GM12875 (cell line): Measurements from ENCODE around the gene ITGB5.

Source experiments
- H3K4me3 ChIP-seq: one replicate; pipeline ENCODE4 v1.5.1; 2011; ENCODE audit warnings: low read depth, low read length, control low read depth
- TF ChIP-seq, protein P1 (sequence below): IDR thresholded peaks from 2 replicates; pipeline ENCODE4 v1.5.1; 2011; ENCODE audit warnings: low read depth, mild to moderate bottlenecking, control low read depth, inconsistent platforms, low read length, moderate library complexity, borderline replicate concordance; ENCODE audit not compliant: insufficient read depth

The ITGB5 gene

DNA sequence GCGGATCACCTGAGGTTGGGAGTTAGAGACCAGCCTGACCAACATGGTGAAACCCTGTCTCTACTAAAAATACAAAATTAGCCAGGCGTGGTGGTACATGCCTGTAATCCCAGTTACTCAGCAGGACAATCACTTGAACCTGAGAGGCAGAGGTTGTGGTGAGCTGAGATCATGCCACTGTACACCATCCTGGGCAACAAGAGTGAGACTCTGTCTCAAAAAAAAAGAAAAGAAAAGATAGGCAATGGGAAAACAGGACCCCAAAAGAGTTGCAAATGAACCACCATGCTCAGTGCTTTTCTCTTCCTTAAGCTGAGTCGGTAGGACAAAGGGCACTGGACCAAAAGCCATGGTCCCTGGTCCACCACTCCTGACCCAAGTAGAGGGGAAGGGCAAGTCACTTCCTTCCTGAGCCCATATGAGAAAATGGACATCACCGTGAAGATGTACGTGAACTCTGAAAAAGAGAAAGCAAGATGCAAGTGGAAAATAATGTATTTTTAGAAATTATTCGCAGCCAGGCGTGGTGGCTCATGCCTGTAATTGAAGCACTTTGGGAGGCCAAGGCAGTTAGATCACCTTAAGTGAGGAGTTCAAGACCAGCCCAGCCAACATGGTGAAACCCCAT is 2.6 kb downstream of the ITGB5 start:
- H3K4me3 ChIP-seq: no peak overlapping the region
- TF ChIP-seq, protein P1, sequence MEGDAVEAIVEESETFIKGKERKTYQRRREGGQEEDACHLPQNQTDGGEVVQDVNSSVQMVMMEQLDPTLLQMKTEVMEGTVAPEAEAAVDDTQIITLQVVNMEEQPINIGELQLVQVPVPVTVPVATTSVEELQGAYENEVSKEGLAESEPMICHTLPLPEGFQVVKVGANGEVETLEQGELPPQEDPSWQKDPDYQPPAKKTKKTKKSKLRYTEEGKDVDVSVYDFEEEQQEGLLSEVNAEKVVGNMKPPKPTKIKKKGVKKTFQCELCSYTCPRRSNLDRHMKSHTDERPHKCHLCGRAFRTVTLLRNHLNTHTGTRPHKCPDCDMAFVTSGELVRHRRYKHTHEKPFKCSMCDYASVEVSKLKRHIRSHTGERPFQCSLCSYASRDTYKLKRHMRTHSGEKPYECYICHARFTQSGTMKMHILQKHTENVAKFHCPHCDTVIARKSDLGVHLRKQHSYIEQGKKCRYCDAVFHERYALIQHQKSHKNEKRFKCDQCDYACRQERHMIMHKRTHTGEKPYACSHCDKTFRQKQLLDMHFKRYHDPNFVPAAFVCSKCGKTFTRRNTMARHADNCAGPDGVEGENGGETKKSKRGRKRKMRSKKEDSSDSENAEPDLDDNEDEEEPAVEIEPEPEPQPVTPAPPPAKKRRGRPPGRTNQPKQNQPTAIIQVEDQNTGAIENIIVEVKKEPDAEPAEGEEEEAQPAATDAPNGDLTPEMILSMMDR: no peak

DNA sequence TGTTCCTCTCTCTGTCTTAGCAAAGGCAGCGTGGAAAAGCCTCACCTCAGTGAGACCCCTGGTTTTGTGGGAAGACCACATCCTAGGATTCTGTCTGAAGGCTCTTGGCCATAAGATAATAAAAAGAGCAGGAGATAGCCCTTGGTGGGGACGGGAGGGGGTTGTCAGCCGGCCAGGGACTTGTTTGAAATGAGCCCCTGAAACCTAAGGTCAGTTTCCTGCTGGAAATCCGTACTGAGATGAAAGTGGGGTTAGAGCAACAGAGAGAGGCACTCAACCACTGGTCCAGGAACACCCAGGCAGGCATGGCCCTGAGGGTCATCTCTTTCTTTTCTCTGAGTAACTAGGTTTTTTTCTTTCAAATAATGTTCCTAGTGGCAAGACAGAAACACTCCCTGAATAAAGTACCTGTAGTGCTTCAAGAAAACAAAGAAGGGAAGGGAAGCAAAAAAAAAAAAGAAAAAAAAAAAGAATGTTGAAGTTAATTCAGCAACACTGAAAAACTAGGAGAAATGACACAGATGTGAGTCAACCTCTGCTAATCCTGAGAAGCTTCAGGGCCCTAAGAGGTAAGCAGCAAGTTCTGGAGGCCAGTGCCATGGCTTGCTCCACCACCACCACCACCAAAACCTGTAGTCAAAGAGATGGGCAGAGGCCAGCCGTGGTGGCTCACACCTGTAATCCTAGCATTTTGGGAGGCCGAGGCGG is 3.2 kb downstream of the ITGB5 start:
- no peak overlapping the region for H3K4me3 ChIP-seq
- TF ChIP-seq, protein P1: no peak

GRCh38 chr3:124882816-124883747 is 4.1 kb downstream of the ITGB5 start:
- H3K4me3 ChIP-seq: no peak overlapping the region
- TF ChIP-seq, protein P1: no peak

- TF ChIP-seq, protein P1: no peak
- no peak overlapping the region for H3K4me3 ChIP-seq
These were observed 5.0 kb downstream of the ITGB5 start for GRCh38 chr3:124881976-124882697.

DNA sequence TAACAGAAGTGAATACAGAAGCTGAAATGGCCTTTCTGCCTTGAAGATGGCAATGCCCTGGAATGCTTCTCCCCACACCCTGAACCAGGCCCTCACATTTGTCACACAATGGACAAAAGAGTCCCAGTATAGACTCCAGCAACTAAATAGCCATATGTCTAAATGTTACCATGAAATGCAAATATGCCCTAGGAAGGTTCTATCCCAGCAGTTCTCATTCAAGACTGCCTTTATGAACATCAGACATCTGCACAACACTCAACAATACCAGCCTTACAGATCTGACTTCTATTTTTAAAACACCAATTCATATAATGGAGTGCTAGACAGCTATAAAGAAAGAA is 7.9 kb downstream of the ITGB5 start:
- no peak overlapping the region for H3K4me3 ChIP-seq
- TF ChIP-seq, protein P1: no peak

GRCh38 chr3:124878561-124879336 is 8.4 kb downstream of the ITGB5 start:
- TF ChIP-seq, protein P1: no peak
- H3K4me3 ChIP-seq: no peak overlapping the region
